Activated CD8-positive, alpha-beta memory T cell treated with anti-CD3 and anti-CD28 coated beads for 48 hours (primary cell): ENCODE results near the gene PGGHG.
"Not testable (repeated sequence)": the region's sequence is repeated elsewhere in the genome, so short reads cannot be mapped to it uniquely, and the experiment has no call there.

Experiments used
- DNase-seq, 3 experiments: peaks; one replicate each; pipeline ENCODE4 v3.0.0-alpha.2; 2020; ENCODE audit warnings: low read depth in 2 of 3, low spot score in 2 of 3

The PGGHG gene

DNA sequence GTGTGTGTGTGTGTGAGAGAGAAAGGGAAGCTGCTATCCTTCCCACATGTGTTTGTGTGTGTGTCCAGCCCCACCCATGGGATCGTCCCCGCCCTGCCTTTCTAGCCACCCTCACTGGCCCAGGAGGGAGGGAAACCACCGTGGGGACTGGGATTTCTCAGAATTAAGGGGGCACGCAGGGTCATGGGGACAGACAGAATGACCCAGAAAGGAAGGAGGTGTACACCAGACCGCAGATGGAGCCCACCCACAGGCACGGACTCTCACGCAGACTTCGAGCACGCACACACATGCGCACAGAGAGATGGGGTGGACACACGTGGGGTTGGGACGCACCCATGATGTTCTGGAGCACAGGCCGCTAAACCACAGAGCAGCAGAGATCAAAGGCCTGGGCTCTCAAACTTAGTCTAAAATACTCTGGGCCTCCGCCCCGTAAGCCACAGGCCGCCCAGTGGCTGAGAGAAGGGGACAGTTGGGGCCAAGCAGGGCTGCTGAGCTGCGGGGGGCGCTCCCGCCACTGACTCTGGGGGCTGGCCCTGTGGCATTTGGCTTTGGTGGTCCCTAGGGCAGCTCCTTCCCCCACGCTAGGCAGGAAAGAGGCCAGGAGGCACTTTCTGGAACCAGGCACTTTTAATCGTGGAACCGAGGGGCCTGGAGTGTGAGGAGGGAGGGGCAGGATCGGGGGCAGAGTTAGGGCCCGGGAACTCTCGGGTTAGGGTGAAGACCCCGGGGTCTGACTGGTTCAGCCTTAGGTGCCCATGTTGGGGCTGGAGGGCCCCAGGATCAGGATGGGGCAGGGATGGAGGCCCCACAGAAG lies 8.9 kb downstream of the PGGHG start:
- DNase-seq, result no peak

DNA sequence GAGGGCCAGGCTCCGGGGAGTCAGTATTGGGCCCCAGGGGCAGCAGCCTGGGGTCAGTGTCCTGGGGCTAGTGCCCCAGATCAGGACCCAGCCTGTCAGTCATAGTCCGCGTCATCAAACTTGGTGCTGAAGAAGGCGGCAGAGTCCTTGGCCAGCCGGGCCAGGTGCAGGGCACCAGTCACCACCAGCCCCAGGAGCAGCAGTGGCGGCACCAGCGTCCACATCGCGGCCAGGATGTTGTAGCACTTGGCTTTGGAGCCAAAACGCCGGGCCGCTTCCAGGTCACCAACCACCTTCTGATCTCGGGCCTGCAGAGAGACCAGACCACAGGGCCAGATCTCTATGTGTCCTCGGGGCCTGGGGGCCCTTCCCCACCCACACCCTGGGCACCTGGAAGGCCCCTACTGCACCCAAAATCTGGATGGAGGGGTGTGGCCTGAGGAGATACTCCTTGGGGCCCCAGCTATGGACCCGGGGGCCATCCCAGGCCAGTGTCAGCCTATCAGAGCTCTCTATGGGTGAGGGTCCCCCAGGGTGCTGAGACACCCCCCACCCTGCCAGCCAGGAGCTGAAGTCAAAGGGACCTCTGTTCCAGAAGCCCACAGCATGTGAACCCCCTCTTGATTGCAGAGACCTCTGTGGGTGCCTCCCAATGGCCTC lies 9.6 kb downstream of the PGGHG start:
- DNase-seq, result no peak

DNA sequence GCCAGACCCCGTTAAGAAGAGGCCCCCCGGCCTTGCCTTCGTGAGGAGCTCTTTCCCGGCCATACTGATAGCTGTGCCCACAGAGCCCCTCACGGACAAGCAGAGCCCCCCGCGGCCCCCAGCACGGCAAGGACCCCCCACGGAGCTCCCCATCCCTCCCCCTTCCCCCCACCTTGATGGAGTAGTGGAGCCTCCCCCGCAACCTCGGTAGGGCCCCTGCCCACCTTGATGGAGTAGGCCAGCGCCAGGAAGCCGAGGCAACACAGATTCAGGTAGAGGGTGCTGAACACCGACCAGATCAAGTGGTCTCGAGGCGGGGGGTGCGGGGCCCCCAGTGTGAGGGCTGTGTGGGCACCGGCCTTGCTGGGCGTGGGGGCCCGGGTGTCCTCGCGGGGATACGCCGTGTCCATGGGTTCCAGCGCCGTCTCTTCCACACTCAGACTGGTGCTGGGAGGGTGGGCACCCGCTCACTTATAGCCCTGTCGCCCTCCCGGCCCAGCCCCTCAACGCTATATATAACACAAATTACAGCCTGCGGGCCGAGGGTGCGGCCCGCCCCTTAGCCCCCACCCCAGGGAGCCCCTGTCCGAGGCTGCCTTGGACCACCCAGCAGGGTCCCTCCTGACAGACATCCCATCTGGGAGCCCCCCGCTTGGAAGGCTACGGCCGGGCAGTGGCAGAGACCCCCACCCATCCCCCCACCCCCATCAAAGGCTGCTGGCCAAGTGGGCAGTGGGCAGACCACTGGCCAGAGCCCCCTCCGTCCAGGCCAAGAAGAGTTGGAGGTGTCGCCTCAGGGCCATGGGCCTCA lies 10.4 kb downstream of the PGGHG start, which contains the start of gene IFITM5:
Gene IFITM5, minus strand, starts transcription at position 446 of the 811 bp plus-strand sequence. Its CDS starts 36 bp downstream, at position 410.
- DNase-seq, result no peak

DNA sequence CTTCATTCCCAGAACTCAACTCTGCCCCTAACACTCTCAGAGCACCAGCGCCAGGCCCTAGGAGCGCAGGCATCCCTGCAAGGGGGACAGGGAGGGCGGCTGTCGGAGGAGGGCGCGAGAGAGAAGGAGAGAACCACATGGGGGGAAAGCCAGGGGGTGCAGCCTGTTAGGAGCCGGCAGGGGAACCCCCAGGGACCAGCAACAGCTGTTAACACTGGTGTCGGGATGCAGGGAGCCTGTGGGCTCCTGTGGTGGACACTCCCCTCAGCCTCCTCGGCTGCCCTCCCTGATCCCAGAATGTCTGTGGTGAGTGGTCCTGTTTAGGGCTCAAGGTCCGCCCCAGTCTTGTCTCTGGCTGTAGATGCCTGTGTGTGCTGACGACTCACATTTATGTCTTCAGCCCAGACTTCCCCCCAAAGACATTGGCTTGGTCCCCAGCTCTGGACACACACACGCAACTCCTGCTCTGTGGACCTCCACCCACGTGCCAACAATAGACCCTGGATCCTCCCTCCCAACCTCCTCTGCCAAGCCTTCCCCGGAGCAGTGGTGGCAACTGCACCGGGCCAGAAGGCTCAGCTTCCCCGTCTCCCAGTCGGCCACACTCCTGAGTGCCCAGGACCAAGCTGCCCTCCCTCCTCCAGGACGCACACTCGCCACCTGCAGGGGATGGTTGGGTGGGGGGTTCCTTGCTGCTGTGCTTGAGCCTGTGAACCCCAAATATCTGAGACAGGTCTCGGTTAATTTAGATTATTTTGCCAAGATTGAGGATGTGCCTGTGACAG lies 11.2 kb downstream of the PGGHG start:
- DNase-seq, result no peak

DNA sequence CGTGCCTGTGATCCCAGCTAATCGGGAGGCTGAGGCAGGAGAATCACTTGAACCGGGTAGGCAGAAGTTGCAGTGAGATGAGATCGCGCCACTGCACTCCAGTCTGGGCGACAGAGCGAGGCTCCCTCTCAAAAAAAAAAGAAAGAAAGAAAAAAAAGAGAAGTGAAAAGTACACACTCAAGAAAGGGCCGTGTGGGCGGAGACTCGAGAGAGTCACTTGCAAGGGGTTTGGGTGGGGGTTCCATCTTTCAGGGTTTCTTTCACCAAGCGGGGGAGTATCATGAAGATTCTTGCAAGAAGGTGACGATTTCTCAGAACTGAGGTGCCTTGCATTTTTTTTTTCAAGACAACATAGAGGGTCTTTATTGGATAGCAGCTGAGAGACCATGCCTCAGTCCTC lies 14.4 kb downstream of the PGGHG start:
- DNase-seq, result no peak

DNA sequence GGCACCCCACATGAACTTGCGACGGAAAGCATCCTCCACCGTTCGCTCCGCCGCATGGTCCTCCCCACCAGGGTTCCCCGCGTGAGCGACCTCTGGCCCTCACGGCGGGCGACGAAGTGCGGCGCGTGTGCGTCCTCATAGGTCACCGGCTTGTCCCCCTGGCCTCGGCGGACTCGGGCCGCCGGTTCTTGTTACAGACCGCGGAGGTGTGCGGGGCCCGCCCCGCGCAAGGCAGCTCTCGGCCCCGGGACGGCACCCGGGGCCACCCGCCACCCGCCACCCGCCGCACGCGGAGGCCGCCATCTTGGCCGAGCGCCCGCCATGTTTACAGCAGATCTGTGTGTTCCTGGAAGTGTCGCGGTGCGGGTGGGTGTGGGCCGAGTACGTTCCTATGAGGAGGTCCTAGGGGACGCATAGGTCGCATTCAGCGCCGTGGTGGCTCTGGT lies 15.2 kb downstream of the PGGHG start:
- no peak for DNase-seq

DNA sequence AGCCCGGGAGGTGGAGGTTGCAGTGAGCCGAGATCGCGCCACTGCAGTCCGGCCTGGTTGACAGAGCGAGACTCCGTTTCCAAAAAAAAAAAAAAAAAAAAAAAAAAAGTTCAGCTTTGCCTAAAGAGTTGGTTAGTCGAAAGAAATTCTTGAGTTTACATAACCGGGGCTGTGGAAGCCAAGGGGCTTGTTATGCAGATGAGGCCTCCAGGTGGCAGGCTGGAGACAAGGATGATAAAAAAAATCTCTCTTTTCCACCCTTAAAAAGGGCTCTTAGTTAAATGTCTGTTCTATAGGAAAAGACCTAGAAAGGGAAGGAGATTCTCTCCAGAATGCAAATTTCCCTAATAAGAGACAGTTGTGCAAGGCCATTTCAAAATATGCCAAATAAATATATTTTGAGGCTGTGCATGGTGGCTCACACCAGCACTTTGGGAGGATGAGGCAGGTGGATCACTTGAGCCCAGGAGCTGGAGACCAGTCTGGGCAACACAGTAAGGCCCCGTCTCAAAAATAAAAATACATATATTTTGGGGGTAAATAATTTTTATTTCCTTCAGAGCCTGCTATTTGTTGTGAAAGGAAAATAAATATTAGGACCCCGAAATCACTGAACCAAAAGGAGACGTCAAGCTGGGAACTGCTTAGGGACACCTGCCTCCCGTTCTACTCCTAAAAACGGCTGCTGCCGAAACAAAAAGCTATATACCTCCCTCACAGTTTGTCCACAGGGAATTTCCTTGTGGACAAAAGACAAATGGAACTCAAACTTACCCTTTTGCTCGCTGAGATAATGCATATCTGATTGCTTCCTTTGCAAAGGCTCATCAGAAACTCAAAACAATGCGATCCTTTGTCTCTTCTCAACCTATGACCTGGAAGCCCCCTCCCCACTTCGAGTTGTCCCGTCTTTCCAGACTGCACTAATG lies 16.3 kb downstream of the PGGHG start:
- no peak for DNase-seq

DNA sequence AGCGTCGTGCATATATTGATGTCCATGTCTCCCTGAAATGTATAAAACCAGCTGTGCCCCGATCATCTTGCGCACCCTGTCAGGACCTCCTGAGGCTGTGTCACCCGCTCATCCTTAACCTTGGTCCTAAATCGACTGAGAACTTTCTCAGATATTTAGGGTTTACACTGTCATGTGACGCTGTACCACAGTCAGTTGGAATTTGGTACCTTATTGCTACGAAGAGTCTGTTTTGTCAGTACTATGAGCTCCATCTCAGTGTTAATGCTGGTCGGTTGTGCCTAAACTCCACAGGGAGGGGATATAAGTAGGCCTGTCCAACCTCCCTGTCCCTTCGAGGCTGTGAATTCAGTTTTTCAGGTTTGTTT lies 16.9 kb downstream of the PGGHG start:
- DNase-seq, result no peak

DNA sequence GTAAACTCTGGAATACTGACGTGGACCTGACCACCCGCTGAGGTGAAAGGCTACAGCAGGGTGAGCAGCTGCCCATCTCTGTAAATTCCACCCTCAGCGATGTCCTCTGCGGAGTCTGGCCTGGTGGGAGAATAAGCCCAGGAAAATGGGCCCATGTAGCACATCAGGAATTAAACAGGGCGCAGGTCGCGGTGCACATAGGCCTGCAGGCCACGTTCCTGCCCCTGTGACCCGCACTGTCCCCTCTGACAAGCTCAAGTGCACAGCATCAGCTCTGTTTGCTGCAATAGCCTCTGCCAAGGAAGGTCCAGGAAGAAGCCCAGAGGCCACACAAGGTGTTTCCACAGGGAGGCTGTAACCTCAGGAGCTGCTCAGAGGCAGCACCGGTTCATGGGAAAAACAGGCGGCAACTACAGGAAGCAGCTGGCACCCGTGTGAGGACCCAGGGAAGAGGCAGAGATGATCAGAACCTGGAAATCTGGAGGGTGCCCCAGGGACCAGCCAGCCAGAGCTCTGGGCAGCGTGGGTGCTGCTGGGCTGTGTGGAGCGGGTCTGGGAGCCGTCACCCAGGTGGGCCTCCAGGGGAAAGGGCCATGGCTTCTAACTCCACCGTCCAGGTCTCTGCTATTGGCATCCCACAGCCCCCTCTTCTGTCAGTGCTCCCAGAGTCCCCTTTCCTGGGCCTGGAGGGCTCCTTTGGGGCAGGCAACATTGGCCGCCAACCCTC lies 17.9 kb downstream of the PGGHG start:
- DNase-seq, result no peak

DNA sequence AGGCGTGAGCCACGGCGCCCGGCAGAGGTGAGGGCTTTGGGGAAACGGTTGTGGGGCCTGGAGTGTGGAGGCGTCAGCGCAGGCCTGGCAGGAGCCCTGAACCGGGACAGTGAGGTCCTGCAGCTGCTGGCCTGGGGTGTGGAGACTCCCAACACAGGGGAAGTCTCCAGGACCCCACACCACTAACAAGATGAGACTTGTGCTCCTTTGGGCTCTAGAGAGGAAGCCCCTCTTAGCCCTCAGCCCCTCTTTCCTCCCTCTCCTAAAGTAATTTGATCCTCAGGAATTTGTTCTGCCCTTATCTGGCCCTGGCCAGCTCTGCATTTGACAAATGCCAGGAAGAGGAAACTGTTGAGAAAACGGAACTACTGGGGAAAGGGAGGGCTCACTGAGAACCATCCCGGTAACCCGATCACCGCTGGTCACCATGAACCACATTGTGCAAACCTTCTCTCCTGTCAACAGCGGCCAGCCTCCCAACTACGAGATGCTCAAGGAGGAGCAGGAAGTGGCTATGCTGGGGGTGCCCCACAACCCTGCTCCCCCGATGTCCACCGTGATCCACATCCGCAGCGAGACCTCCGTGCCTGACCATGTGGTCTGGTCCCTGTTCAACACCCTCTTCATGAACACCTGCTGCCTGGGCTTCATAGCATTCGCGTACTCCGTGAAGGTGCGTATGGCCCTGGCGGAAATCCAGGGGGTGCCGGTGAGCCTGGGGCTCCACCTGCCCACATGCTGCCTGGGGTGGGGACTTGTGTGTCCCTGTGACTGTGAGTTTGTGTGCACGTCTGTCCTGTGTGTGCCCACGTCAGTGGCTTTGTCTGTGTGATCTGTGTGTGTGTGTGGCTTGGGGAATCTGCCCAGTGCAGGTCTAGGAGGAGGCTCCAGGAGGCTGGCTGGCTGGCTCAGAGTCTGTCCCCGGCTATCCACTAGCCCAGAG lies 19.1 kb downstream of the PGGHG start, which contains the start of gene IFITM2:
Gene IFITM2, plus strand, starts transcription at position 51 of the 943 bp plus-strand sequence. Its CDS starts 377 bp downstream, at position 428.
- not testable (repeated sequence) for DNase-seq

DNA sequence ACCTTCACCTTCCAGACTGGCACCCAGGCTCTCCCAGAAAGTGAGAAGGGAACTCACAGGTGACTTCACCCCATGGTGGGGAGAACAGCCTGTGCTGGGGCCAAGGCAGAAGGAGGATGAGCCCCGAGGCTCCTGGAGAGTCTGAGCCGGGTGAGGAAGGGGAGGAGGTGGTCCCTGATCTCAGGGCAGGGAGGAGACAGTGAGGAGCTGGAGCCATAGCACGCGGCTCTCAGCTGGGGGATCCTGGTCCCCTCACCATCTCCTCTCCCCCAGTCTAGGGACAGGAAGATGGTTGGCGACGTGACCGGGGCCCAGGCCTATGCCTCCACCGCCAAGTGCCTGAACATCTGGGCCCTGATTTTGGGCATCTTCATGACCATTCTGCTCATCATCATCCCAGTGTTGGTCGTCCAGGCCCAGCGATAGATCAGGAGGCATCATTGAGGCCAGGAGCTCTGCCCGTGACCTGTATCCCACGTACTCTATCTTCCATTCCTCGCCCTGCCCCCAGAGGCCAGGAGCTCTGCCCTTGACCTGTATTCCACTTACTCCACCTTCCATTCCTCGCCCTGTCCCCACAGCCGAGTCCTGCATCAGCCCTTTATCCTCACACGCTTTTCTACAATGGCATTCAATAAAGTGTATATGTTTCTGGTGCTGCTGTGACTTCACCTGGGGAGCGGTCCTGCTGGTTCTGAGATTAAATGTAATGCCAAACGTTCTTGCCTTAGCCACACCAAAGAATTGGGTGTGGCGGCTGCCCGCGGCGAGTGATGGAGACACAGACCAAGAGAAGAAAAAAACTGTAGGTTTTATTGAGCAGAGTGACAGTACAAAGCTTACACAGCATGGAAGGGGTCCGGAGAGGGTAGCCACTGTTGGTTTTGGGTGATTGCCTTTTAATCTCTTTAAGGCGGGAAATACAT lies 20.1 kb downstream of the PGGHG start:
- DNase-seq, result not testable (repeated sequence)

DNA sequence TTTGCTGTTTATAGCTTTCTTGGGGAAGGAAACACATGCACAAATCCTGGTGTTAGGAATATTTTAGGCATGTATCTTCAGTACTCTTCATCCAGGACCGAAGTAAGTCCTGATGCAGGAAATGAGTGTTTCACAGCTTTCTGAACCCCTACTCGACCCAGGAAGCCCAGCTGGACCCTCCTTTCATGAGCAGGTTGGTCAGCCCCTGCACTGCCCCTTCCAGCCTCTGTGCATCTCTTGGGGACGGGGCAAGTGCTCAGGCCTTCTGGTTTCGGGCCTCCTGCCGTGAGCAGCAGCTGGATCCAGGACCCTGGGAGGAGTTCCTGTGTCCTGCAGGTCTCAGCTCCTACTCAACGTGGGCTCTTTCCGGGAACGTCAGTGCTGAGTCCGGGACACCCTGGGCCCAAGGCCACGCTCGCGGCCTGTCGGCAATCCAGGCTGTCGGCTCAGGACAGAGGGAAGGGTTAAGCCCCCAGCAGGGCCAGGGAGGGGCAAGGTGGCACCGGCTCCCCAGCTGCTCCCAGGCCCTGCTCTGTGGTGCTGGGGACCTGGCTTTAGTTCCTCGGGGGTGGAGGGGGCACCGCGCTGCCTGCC lies 21.1 kb downstream of the PGGHG start:
- not testable (repeated sequence) for DNase-seq

DNA sequence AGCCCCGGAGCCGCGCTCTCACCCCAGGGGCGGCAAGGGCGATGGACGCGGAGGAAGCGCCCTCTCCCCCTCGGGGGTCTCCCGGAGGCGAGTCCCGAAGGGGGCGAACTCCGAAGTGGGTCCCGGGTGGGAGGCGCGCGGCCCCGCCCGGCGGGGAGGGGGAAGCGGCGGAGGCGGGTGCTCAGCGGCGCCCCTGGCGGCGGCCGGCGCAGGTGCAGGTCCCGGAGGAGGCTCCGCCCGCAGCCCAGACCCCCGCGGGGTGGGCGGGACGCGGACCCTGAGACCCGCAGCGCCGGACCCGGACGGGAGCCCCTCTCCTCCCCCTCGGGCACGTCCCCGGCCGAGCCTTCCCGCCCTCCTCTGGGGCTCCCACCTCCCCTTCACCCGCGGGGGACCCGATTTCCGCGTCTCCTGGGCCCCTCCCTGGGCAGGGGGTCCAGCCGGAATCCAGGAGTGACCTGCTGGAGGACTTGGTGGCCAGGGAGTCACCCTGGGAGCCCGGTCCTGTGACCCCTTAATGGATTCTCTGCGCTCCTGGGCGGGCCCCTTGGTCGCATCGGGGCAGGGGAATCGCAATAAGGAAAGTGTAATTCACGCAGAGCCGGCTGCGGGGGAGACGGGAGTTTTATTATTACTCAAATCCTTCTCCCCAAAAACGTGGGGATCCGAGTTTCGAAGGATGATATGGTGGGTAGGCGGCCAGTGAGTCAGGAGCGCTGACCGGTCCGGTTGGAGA lies 22.3 kb downstream of the PGGHG start:
- DNase-seq, result not testable (repeated sequence)

DNA sequence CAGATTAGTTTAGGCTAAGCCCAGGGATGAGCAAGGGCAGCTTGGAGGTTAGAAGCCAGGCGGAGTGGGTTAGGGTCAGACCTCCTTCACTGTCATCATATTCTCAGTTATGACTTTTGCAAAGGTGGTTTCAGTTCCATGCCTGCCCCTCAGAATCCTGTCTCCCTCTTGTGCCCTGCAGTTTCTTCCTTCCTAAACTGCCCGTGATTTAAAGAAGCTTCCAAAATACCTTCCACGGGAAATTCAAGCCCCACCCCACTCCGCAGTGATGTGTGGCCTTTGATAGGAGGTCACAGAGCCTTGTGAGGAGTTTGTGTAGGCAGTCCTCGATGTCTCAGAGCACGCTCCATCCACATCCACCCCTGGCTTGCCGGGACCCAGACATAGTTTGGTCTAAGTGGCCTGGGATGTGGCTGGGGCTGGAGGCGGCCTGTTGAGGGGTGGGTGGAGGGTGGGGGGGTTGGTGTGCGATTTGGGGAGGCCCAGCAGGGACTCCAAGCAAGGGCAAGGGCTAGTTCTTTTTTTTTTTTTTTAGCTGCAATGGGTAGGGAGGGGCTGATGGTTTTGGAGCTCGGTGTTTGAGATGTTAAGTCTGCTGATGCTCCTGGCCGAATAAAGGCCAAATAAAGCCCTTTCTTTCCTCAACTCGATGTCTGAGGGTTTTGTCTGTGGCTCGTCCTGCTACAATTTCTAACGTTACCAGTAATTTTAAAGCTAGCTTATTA lies 23.3 kb downstream of the PGGHG start:
- no peak for DNase-seq

DNA sequence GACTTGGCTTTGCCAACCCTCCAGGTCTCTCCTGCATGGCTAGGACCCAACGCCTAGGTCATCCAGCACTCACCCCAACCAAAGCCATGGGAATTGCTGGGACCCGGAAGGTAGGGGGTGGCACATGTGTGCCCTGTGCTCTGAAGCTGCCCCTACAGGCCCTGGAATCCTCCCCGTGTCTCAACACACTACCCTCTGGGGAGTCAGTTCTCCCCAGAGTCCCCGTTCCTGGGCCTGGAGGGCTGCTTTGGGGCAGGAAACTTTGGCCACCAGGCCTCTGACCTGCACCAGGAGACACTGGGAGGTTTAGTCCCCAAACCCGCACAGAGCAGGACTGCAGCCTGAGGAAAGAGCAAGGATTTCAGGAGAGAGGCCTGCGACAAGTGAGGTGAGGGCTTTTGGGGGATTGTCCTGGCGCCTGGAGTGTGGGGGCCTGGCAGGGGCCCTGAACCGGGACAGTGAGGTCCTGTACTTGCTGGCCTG lies 24.4 kb downstream of the PGGHG start:
- DNase-seq, result no peak
